Glomerular endothelial cell (primary cell): ENCODE data around the gene CACNA1C. TPM values are rescaled to one million over a fixed set of nuclear protein-coding genes. Genes with fewer than 3 reads are reported as not detected.

ENCODE experiments used
- DNase-seq: peaks from one replicate; pipeline ENCODE4 v3.0.0-alpha.2; 2011; ENCODE audit warnings: low read depth, low spot score; ENCODE audit errors: extremely low read depth
- total RNA-seq: library from RNA; depleted of rRNA; stranded (reverse); fragments of >200 nt; gene quantifications from 2 replicates; pipeline ENCODE4 v1.2.3, GENCODE V29; 2015

CACNA1C gene
- total RNA-seq, 1 donor from 2014 or later: 0.47 TPM

- DNase-seq: no peak
Measured at GRCh38 chr12:2227360-2227759, 174.6 kb downstream of the CACNA1C start.

- DNase-seq: no peak
Measured at GRCh38 chr12:2228535-2228934, 175.7 kb downstream of the CACNA1C start.

GRCh38 chr12:2229661-2230539 lies 177.1 kb downstream of the CACNA1C start:
- no peak for DNase-seq

GRCh38 chr12:2231011-2231595 lies 178.3 kb downstream of the CACNA1C start:
- no peak for DNase-seq

- no peak for DNase-seq
Measured at GRCh38 chr12:2231956-2232355, 179.2 kb downstream of the CACNA1C start.

- DNase-seq: no peak
Measured at GRCh38 chr12:2233034-2233433, 180.2 kb downstream of the CACNA1C start.

- no peak for DNase-seq
Measured at GRCh38 chr12:2234091-2234490, 181.3 kb downstream of the CACNA1C start.

GRCh38 chr12:2234646-2235350 lies 182.0 kb downstream of the CACNA1C start:
- DNase-seq: no peak

- DNase-seq: no peak
Measured at GRCh38 chr12:2236506-2237294, 183.9 kb downstream of the CACNA1C start.

- DNase-seq: no peak
Measured at GRCh38 chr12:2238111-2238510, 185.3 kb downstream of the CACNA1C start.

GRCh38 chr12:2239381-2239871 lies 186.6 kb downstream of the CACNA1C start:
- no peak for DNase-seq

- no peak for DNase-seq
Measured at GRCh38 chr12:2240390-2240789, 187.6 kb downstream of the CACNA1C start.

GRCh38 chr12:2240984-2241383 lies 188.2 kb downstream of the CACNA1C start:
- DNase-seq: no peak

GRCh38 chr12:2242216-2242615 lies 189.4 kb downstream of the CACNA1C start:
- DNase-seq: no peak

GRCh38 chr12:2242816-2243215 lies 190.0 kb downstream of the CACNA1C start:
- DNase-seq: no peak

- DNase-seq: no peak
Measured at GRCh38 chr12:2243275-2243674, 190.5 kb downstream of the CACNA1C start.

- DNase-seq: no peak
Measured at GRCh38 chr12:2244013-2244861, 191.4 kb downstream of the CACNA1C start.

GRCh38 chr12:2246358-2246757 lies 193.6 kb downstream of the CACNA1C start:
- no peak for DNase-seq

GRCh38 chr12:2247120-2247519 lies 194.3 kb downstream of the CACNA1C start:
- DNase-seq: no peak

- no peak for DNase-seq
Measured at GRCh38 chr12:2247596-2247995, 194.8 kb downstream of the CACNA1C start.
